Heart left ventricle (tissue), 16 donors: ENCODE measurements around the gene MRPL38. TPM values are rescaled to one million over a fixed set of nuclear protein-coding genes. Genes with fewer than 3 reads are reported as not detected.
A peak's percentile ranks its signal among the peaks of the same experiment; 100 is the strongest.

ENCODE experiments used
- ATAC-seq, 4 donors: fragments of 200-7000 bp; cut with Tn5 transposase; one replicate each; pipeline ENCODE4 v1.9.1; 2020 to 2022; ENCODE audit warnings: moderate library complexity in 4 of 4, mild to moderate bottlenecking in 3 of 4, moderate number of reproducible peaks in 1 of 4
- DNase-seq, 5 donors: peaks; one replicate each; pipeline ENCODE4 v3.0.0-alpha.2; 2020
- H3K27ac ChIP-seq, 12 donors: fragments of 200-600 bp; sonication (generic) in 4 of 12; one replicate each; pipeline versions ENCODE4 v1.5.0 to v1.8.0; 2016 to 2022; ENCODE audit warnings: mild to moderate bottlenecking in 2 of 12
- H3K27me3 ChIP-seq, 9 donors: fragments of 200-600 bp; sonication (generic) in 2 of 9; one replicate each; pipeline versions ENCODE4 v1.5.1 to v1.8.0; 2016 to 2022; ENCODE audit warnings: mild to moderate bottlenecking in 3 of 9
- H3K36me3 ChIP-seq, 9 donors: fragments of 200-600 bp; sonication (generic) in 2 of 9; one replicate each; pipeline versions ENCODE4 v1.5.0 to v1.8.0; 2018 to 2022; ENCODE audit warnings: mild to moderate bottlenecking in 2 of 9
- H3K4me1 ChIP-seq, 12 donors: fragments of 200-600 bp; sonication (generic) in 4 of 12; one replicate each; pipeline versions ENCODE4 v1.5.0 to v1.8.0; 2016 to 2022; ENCODE audit warnings: mild to moderate bottlenecking in 3 of 12
- H3K4me3 ChIP-seq, 12 donors: fragments of 200-600 bp; sonication (generic) in 4 of 12; one replicate each; pipeline versions ENCODE4 v1.5.0 to v1.8.0; 2017 to 2022; ENCODE audit warnings: mild to moderate bottlenecking in 9 of 12, moderate library complexity in 4 of 12
- H3K9me3 ChIP-seq, 12 donors: fragments of 200-600 bp; sonication (generic) in 4 of 12; one replicate each; pipeline versions ENCODE4 v1.5.0 to v1.8.0; 2016 to 2022; ENCODE audit warnings: mild to moderate bottlenecking in 1 of 12
- POLR2A ChIP-seq, 2 donors: fragments of 450-650 bp; IDR thresholded peaks; one replicate each; pipeline ENCODE4 v1.6.1; 2017; ENCODE audit warnings: antibody characterized with exemption in 2 of 2, mild to moderate bottlenecking in 2 of 2, moderate library complexity in 2 of 2
- WGBS, 4 donors: extraction: QIAGEN DNeasy Blood & Tissue Kit in 2 of 4; methylation state at CpG; one replicate each; pipeline versions ENCODE4 v1.1.5 to v1.1.7; 2013 to 2018; 5-methylcytosine and 5-hydroxymethylcytosine counted together
- intact Hi-C, 10 donors: fragments of 100-400 bp; cut with DNase I; formaldehyde crosslinking; loops; one replicate each; pipeline versions ENCODE4 v1.11.1 to v1.14.2; 2022
- polyA plus RNA-seq, 2 donors: library from polyadenylated mRNA; stranded (reverse); fragments of 200-250 nt; gene quantifications; one replicate each; pipeline ENCODE4 v1.2.3, GENCODE V29; 2013
- total RNA-seq, 9 donors: library from RNA; depleted of rRNA in 2 of 9; stranded (reverse); fragments of >200 nt in 2 of 9; fragmentation: NEBNext Ultra II Directional in 3 of 9; extraction: Animal tissue kit (Norgen Biotek cat#: 25700) in 3 of 9; gene quantifications; one replicate each; pipeline versions ENCODE4 v1.1.0 to v1.2.4, GENCODE V29; 2016 to 2023
- TF ChIP-seq, protein P1 (sequence below), 12 donors: fragments of 200-600 bp; sonication (generic) in 4 of 12; IDR thresholded peaks; one replicate each; pipeline versions ENCODE4 v1.5.0 to v1.8.0; 2018 to 2022; ENCODE audit warnings: antibody characterized with exemption in 12 of 12, mild to moderate bottlenecking in 5 of 12
- donor health status: ischemic (EF 13 %, LVEDD 7.1; RV severe dilation, severe dysfunction).
- donor health status: healthy with polysubstance abuse.
- donor health status: DM: no; HTN: yes; CAD: no.
- donor health status: DM: no; HTN: no; CAD: no.
- donor health status: ischemic (EF 25% LVEDD 6.9; RV normal size, moderate dysfunction).
- donor health status: ischemic (EF 25% LVEDD 5.7; RV mildly dilated, moderate dysfunction).
- donor health status: healthy.
- donor health status: DM: yes; HTN: yes; CAD: no.
- donor health status: ischemic (EF 35%, LVEDD 5.7; RV mildly dilated, moderate dysfunction).
- donor health status: nonischemic (EF 11% LVEDD 7.7; RV severe dilation, severe dysfunction).
- donor health status: DM: yes; HTN: yes; CAD: no.
- donor health status: PGD.
- donor health status: ischemic (EF 29% LVEDD 5.4; RV normal size, mild dysfunction).
- donor health status: nonischemic (EF 23%, LVEDD 6.1; RV moderate dilation, normal function).

The MRPL38 gene
- total and polyA plus RNA-seq, 11 donors: 54.8 to 126 (median 106) TPM

DNA sequence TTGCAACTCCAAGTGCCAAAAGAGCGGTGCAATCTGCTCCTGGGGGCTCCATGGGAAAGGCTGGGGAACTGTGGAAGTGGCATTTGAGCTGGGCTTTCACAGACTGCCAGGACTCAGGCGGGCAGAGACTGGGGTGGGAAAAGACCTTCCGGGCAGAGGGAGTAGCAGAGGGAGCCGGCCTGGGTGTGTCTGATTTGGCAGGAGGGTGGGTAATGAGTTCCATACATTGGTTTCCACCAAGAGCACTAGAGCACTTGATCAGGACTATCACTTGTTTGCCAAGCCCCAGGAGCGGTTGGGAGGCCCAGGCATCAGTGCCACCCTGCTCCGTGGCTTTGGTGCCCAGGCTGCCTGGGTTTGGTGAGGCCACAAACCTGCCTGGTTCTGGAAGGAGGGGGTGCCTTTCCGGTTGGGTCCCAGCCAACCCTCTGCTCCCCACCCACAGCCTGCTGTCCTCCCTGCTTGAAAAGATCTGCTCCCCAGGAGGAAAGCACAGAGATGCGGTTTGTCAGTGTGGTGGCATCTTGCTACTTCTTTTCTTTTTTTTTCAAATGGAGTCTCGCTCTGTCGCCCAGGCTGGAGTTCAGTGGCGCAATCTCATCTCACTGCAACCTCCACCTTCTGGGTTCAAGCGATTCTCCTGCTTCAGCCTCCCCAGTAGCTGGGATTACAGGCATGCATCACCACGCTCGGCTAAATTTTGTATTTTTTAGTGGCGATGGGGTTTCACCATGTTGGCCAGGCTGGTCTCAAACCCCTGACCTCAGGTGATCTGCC, 22.8 kb downstream of the MRPL38 start:
- ATAC-seq (no peak), DNase-seq (no peak)
- TF ChIP-seq, protein P1, sequence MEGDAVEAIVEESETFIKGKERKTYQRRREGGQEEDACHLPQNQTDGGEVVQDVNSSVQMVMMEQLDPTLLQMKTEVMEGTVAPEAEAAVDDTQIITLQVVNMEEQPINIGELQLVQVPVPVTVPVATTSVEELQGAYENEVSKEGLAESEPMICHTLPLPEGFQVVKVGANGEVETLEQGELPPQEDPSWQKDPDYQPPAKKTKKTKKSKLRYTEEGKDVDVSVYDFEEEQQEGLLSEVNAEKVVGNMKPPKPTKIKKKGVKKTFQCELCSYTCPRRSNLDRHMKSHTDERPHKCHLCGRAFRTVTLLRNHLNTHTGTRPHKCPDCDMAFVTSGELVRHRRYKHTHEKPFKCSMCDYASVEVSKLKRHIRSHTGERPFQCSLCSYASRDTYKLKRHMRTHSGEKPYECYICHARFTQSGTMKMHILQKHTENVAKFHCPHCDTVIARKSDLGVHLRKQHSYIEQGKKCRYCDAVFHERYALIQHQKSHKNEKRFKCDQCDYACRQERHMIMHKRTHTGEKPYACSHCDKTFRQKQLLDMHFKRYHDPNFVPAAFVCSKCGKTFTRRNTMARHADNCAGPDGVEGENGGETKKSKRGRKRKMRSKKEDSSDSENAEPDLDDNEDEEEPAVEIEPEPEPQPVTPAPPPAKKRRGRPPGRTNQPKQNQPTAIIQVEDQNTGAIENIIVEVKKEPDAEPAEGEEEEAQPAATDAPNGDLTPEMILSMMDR (IDR thresholded peaks at IDR 0.05): no peak
- TF ChIP-seq POLR2A (IDR thresholded peaks at IDR 0.05): no peak
- intact Hi-C loops: no loop called here
- H3K9me3 ChIP-seq: no peaks in the 10 kb centered on the region
- H3K4me1 ChIP-seq: peaks cover 0 to 29% (median 5%) of the 10 kb centered on the region in 12 donors
- 88 to 92% (median 92%) methylated on average over 15 of the region's 15 CpGs for WGBS, 4 donors
- no peaks in the 10 kb centered on the region for H3K27me3 ChIP-seq
- no peak overlapping the region for H3K4me3 ChIP-seq
- no peaks in the 10 kb centered on the region for H3K36me3 ChIP-seq
- H3K27ac ChIP-seq: no peak overlapping the region

DNA sequence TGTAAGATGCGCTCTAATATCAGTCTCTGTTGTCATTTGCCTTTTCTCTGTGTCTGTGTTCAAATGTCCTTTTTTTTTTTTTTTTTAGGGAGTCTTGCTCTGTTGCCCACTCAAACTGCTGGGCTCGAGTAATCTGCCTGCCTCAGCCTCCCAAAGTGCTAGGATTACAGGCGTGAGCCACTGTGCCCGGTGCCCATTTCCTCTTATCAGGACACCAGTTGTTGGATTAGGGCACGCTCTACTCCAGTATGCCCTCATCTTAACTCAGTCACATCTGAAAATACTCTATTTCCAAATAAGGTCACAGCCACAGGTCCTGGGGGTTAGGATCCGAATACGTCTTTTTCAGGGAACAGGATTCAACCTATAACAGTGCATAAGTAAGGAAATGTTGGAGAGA, 24.4 kb downstream of the MRPL38 start:
- ATAC-seq: no peak
- DNase-seq: no peak
- Histone ChIP-seq H3K4me1 (peaks cover 10 to 39% (median 20%) of the 10 kb centered on the region in 12 donors), H3K9me3 (no peaks in the 10 kb centered on the region), H3K36me3 (peaks cover 0 to 9% (median 5%) of the 10 kb centered on the region in 9 donors), H3K27ac (no peak overlapping the region), H3K4me3 (no peak overlapping the region), H3K27me3 (no peaks in the 10 kb centered on the region)
- intact Hi-C loops: no loop called here
- WGBS, 4 donors: 78 to 85% (median 82%) methylated on average over 7 of the region's 7 CpGs
- TF ChIP-seq, protein P1 (IDR thresholded peaks at IDR 0.05): no peak
- no peak for TF ChIP-seq POLR2A (IDR thresholded peaks at IDR 0.05)

DNA sequence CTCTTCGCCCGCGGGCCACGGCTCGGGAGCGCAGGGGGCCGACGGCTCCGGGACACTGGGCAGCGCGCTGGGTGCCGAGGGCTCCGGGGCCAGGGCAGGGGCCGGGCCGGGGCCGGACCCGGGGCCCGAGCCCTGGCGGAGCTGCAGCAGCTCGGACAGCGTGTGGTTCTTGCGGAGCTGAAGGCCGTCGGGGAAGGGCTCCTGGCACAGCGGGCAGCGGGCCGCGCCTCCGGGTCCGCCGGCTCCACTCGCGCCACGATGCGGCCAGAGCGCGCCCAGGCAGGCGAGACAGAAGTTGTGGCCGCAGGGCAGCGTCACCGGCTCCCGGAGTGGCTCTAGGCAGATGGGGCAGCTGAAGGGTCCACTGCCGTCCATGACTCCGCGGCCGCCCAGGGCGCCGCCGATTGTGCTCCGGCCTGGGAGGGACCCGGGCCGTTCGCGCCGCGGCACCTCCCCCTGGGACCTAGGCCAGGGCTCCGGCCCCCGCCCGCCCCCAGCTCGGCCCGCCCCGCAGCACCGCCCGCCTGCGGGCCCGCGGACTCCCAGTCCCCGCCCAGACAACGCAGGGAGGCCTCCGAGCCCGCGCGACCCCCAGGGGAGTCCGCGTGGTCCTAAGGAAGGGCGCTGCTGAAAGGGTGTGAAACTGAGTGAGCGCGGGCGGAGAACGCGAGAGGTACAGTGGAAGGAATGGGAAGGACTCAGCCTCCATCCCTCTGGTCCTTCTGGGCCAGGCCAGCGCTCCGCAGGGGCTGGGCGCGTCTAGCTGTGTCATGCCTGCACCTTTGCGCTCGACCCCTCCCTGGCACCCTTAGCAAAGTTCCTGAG, 26.3 kb downstream of the MRPL38 start, which contains the start of gene TRIM47:
TRIM47 (minus strand) TSS at position 408 of the 825 bp plus-strand sequence; CDS start at position 375, 33 bp downstream.
- peak; percentile 13 to 68 (median 47) for ATAC-seq
- TF ChIP-seq, protein P1 (IDR thresholded peaks at IDR 0.05): peak in 2 of 12 donors; percentile 11 to 34
- peak in 1 of 2 donors; percentile 93 for TF ChIP-seq POLR2A (IDR thresholded peaks at IDR 0.05)
- Histone ChIP-seq H3K9me3 (no peaks in the 10 kb centered on the region), H3K36me3 (peaks cover 0 to 27% (median 22%) of the 10 kb centered on the region in 9 donors), H3K4me1 (peaks cover 10 to 57% (median 36%) of the 10 kb centered on the region in 12 donors), H3K27me3 (no peaks in the 10 kb centered on the region), H3K27ac (peak within 1 kb of the TSS; percentile 91 to 99 (median 96)), H3K4me3 (peak within 1 kb of the TSS; percentile 64 to 96 (median 78))
- DNase-seq: peak; percentile 69 to 90 (median 84)
- intact Hi-C loops: loop anchor here in 5 of 10 donors (1.0 to 10.0 kb wide), 3 partner anchors 16 to 104 kb away; partner anchors contain the start of gene WBP2 (in 2 of the 5)
- WGBS, 4 donors: 1 to 2% (median 1%) methylated on average over 39 to 87 of the region's 87 CpGs
